ENCODE data around the gene ANKRD13B.
"Not testable (repeated sequence)": the region's sequence is repeated elsewhere in the genome, so short reads cannot be mapped to it uniquely, and the experiment has no call there.

ANKRD13B gene

DNA sequence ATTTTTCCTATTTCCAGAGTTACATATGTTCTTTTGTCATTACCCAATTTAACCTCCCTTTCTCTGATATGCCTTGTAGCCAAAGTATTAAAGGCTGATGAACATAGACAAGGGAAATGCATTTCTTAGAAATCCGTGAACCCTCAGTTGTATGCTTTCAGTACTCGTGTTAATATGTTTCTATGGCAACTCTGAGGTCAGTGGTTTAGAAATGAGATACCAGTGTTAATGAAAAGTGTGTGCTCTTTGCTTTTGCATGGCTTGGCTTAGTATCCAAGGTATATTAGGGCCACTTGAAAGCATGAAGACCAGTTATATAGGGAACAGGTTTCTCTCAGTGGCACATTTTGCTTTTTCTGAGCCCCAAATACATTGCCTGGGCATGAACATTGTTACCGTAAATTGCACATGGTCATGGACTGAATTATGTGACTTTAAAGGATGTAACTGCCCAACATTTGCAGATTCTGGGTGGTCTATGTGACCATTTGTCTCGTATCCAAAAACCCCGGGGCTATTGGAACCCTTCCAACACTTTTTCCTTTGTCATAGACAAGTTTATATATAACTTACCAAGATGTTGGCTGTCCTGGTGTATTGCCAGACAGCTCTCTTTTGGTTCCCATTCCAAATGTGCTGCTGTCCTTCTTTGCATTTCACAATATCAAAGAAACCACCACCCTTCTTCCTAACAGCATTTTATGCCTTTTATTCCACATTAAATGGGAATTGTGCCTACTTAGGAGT, 43.6 kb upstream of the ANKRD13B start:
- H3K4me3 ChIP-seq (ENCODE audit: low read length): no peak overlapping the region
- H3K4me1 ChIP-seq (ENCODE audit: low read length): peaks cover 6% of the 10 kb centered on the region
- peaks cover 14% of the 10 kb centered on the region for H3K36me3 ChIP-seq (replicated peaks; ENCODE audit: low read depth, low read length)
- no peaks in the 10 kb centered on the region; the same call in 1 of the 2 replicates for H4K20me1 ChIP-seq (ENCODE audit: insufficient read depth, low read length)
- no peak overlapping the region for H3K27ac ChIP-seq (ENCODE audit: low read length)
- H3K79me2 ChIP-seq (ENCODE audit: low read length): no peaks in the 10 kb centered on the region
- H3K4me2 ChIP-seq (ENCODE audit: low read length): no peak overlapping the region
- H3K27me3 ChIP-seq (ENCODE audit: low read depth, low read length): no peaks in the 10 kb centered on the region
- H3K9ac ChIP-seq (ENCODE audit: low read length): no peak overlapping the region
- TF ChIP-seq, protein P1, sequence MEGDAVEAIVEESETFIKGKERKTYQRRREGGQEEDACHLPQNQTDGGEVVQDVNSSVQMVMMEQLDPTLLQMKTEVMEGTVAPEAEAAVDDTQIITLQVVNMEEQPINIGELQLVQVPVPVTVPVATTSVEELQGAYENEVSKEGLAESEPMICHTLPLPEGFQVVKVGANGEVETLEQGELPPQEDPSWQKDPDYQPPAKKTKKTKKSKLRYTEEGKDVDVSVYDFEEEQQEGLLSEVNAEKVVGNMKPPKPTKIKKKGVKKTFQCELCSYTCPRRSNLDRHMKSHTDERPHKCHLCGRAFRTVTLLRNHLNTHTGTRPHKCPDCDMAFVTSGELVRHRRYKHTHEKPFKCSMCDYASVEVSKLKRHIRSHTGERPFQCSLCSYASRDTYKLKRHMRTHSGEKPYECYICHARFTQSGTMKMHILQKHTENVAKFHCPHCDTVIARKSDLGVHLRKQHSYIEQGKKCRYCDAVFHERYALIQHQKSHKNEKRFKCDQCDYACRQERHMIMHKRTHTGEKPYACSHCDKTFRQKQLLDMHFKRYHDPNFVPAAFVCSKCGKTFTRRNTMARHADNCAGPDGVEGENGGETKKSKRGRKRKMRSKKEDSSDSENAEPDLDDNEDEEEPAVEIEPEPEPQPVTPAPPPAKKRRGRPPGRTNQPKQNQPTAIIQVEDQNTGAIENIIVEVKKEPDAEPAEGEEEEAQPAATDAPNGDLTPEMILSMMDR (IDR thresholded peaks at IDR 0.05; ENCODE audit: low read depth, low read length): no peak
- no peak for TF ChIP-seq EZH2phosphoT487 (IDR thresholded peaks at IDR 0.05; ENCODE audit: low read depth)
- H3K9me3 ChIP-seq (ENCODE audit: insufficient read depth, low read length): no peaks in the 10 kb centered on the region
- H2AFZ ChIP-seq (ENCODE audit: low read depth, low read length): no peak overlapping the region

GRCh38 chr17:29555840-29556239, 37.1 kb upstream of the ANKRD13B start:
- Histone ChIP-seq H3K79me2 (ENCODE audit: low read length) (no peaks in the 10 kb centered on the region), H3K36me3 (replicated peaks; ENCODE audit: low read depth, low read length) (peaks cover 14% of the 10 kb centered on the region), H4K20me1 (ENCODE audit: insufficient read depth, low read length) (peaks cover 4% of the 10 kb centered on the region), H3K27me3 (ENCODE audit: low read depth, low read length) (no peaks in the 10 kb centered on the region), H3K27ac (ENCODE audit: low read length) (no peak overlapping the region), H3K9me3 (ENCODE audit: insufficient read depth, low read length) (no peaks in the 10 kb centered on the region), H3K4me3 (ENCODE audit: low read length) (no peak overlapping the region), H3K9ac (ENCODE audit: low read length) (no peak overlapping the region), H3K4me2 (ENCODE audit: low read length) (peak overlapping the region; percentile 48), H3K4me1 (ENCODE audit: low read length) (peaks cover 35% of the 10 kb centered on the region), H2AFZ (ENCODE audit: low read depth, low read length) (no peak overlapping the region)
- no peak for TF ChIP-seq EZH2phosphoT487 (IDR thresholded peaks at IDR 0.05; ENCODE audit: low read depth)
- TF ChIP-seq, protein P1 (IDR thresholded peaks at IDR 0.05; ENCODE audit: low read depth, low read length): no peak

DNA sequence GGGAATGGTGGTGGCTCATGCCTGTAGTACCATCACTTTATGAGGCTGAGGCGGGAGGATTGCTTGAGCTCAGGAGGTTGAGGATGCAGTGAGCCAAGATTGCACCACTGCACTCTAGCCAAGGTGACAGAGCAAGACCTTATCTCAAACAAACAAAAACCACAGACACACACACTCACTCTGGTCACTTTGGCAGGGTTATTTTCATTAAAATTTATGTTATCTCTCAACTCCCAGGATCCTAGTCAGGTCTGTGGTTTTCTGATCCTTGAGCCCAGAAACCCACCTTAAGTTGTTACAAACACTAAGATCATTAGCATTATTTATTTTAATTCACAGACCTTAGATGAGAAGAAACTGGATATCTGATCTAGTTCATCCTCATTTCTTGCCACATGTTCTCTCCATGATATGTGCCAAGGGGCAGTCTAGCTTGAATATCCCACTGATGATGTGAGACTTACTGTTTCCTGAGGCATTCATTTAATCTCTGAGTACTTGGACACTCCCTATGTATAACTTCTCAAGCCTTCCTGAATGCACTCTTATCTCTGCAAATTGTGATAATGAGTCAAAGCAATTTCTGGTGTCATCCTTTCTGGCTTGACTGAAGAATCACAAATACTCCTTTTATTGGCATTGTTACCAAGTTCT, 35.7 kb upstream of the ANKRD13B start:
- no peak overlapping the region for H3K4me2 ChIP-seq (ENCODE audit: low read length)
- H4K20me1 ChIP-seq (ENCODE audit: insufficient read depth, low read length): peaks cover 4% of the 10 kb centered on the region; the same call in 1 of the 2 replicates
- no peaks in the 10 kb centered on the region for H3K9me3 ChIP-seq (ENCODE audit: insufficient read depth, low read length)
- H3K27ac ChIP-seq (ENCODE audit: low read length): no peak overlapping the region
- no peaks in the 10 kb centered on the region for H3K79me2 ChIP-seq (ENCODE audit: low read length)
- peaks cover 13% of the 10 kb centered on the region for H3K36me3 ChIP-seq (replicated peaks; ENCODE audit: low read depth, low read length)
- H3K4me3 ChIP-seq (ENCODE audit: low read length): no peak overlapping the region
- TF ChIP-seq EZH2phosphoT487 (IDR thresholded peaks at IDR 0.05; ENCODE audit: low read depth): no peak
- TF ChIP-seq, protein P1 (IDR thresholded peaks at IDR 0.05; ENCODE audit: low read depth, low read length): no peak
- H3K4me1 ChIP-seq (ENCODE audit: low read length): peaks cover 42% of the 10 kb centered on the region
- H3K27me3 ChIP-seq (ENCODE audit: low read depth, low read length): no peaks in the 10 kb centered on the region
- no peak overlapping the region for H2AFZ ChIP-seq (ENCODE audit: low read depth, low read length)
- no peak overlapping the region for H3K9ac ChIP-seq (ENCODE audit: low read length)

- H3K9me3 ChIP-seq (ENCODE audit: insufficient read depth, low read length): no peaks in the 10 kb centered on the region
- H3K4me1 ChIP-seq (ENCODE audit: low read length): peaks cover 42% of the 10 kb centered on the region
- no peak overlapping the region for H2AFZ ChIP-seq (ENCODE audit: low read depth, low read length)
- H3K4me3 ChIP-seq (ENCODE audit: low read length): no peak overlapping the region
- no peak overlapping the region for H3K9ac ChIP-seq (ENCODE audit: low read length)
- no peak overlapping the region for H3K4me2 ChIP-seq (ENCODE audit: low read length)
- peaks cover 18% of the 10 kb centered on the region for H3K36me3 ChIP-seq (replicated peaks; ENCODE audit: low read depth, low read length)
- H3K27ac ChIP-seq (ENCODE audit: low read length): no peak overlapping the region
- H3K79me2 ChIP-seq (ENCODE audit: low read length): no peaks in the 10 kb centered on the region
- TF ChIP-seq, protein P1 (IDR thresholded peaks at IDR 0.05; ENCODE audit: low read depth, low read length): no peak
- no peak for TF ChIP-seq EZH2phosphoT487 (IDR thresholded peaks at IDR 0.05; ENCODE audit: low read depth)
- H3K27me3 ChIP-seq (ENCODE audit: low read depth, low read length): no peaks in the 10 kb centered on the region
- H4K20me1 ChIP-seq (ENCODE audit: insufficient read depth, low read length): peaks cover 4% of the 10 kb centered on the region; the same call in 1 of the 2 replicates
These were observed 35.2 kb upstream of the ANKRD13B start for GRCh38 chr17:29557739-29558116.

- Histone ChIP-seq H3K36me3 (replicated peaks; ENCODE audit: low read depth, low read length) (peaks cover 18% of the 10 kb centered on the region), H3K4me1 (ENCODE audit: low read length) (peaks cover 42% of the 10 kb centered on the region)
- not testable (repeated sequence) for H3K4me3 ChIP-seq (ENCODE audit: low read length); H3K27ac ChIP-seq (ENCODE audit: low read length); H3K79me2 ChIP-seq (ENCODE audit: low read length); H2AFZ ChIP-seq (ENCODE audit: low read depth, low read length); H3K9me3 ChIP-seq (ENCODE audit: insufficient read depth, low read length); H3K9ac ChIP-seq (ENCODE audit: low read length); H3K4me2 ChIP-seq (ENCODE audit: low read length); H3K27me3 ChIP-seq (ENCODE audit: low read depth, low read length); H4K20me1 ChIP-seq (ENCODE audit: insufficient read depth, low read length)
These were observed 34.8 kb upstream of the ANKRD13B start for GRCh38 chr17:29558139-29558538.
